Activated CD8-positive, alpha-beta memory T cell treated with anti-CD3 and anti-CD28 coated beads for 24 hours (primary cell): ENCODE data around the gene UCN3.

Source experiments
- DNase-seq: peaks from one replicate; pipeline ENCODE4 v3.0.0-alpha.2; 2020

Gene UCN3, protein sequence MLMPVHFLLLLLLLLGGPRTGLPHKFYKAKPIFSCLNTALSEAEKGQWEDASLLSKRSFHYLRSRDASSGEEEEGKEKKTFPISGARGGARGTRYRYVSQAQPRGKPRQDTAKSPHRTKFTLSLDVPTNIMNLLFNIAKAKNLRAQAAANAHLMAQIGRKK

GRCh38 chr10:5364890-5365338 is at the start of gene UCN3:
Gene UCN3, plus strand, starts transcription at chr10:5364966. Its CDS starts 8,755 bp downstream, at chr10:5373721.
- DNase-seq: no peak

GRCh38 chr10:5317547-5318107 is 47.1 kb upstream of the UCN3 start:
- peak; percentile 79 for DNase-seq

- no peak for DNase-seq
Observed at GRCh38 chr10:5318148-5318547, 46.6 kb upstream of the UCN3 start.

DNA sequence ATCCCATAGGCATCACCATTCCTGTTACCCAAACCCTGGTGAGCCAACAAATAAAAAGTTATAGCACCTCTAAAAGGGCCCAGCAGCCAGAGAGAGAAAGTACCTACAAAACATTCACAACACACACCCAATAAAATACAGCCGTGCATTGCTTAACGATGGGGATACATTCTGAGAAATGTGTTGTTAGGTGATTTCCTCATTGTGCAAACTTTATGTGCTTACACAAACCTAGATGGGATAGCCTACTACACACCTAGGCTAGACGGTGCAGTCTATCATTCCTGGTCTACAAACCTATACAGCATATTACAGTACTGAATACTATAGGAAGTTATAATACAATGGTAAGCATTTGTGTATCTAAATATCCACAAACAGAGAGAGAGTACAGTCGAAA is 44.9 kb upstream of the UCN3 start:
- DNase-seq: no peak

DNA sequence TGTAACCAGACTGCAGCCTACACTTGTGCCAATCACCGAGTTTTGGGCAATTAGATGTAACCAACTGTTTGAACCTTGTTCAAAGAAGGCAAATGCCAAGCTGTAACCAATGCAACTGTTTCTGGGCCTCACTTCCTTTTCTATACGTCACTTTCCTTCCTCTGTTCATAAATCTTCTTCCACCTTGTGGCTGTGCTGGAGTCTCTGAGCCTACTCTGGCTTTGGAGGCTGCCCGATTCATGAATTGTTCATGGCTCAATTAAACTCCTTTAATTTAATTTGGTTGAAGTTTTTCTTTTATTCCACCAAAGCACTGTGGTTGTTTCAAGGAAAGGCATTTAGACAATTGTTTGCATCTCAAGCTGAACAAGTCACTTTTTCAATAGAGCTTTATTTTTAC is 43.5 kb upstream of the UCN3 start:
- no peak for DNase-seq

- no peak for DNase-seq
Observed at GRCh38 chr10:5323446-5323845, 41.3 kb upstream of the UCN3 start.

- DNase-seq: no peak
Observed at GRCh38 chr10:5325076-5325475, 39.7 kb upstream of the UCN3 start.

- no peak for DNase-seq
Observed at GRCh38 chr10:5334196-5334880, 30.4 kb upstream of the UCN3 start.

- no peak for DNase-seq
Observed at GRCh38 chr10:5338010-5338409, 26.8 kb upstream of the UCN3 start.

DNA sequence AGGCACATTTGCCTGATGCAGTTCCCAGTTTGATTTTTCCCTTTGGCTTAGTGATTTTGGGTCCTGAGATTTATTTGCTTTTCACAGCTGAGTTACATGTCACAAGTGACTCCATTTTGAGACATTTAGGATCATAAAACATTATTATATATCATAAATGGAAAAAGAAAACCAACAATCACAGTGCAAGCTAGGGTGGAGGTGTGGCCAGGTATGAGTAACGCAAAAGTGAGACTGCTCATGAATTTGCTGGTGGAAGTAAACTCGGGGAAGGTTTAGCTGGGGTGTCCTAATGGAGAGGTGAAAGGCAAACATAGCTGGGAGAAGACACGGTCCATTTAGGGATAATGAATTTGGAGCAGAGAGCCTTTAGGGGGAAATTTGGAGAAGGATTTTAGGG is 21.7 kb upstream of the UCN3 start:
- no peak for DNase-seq

DNA sequence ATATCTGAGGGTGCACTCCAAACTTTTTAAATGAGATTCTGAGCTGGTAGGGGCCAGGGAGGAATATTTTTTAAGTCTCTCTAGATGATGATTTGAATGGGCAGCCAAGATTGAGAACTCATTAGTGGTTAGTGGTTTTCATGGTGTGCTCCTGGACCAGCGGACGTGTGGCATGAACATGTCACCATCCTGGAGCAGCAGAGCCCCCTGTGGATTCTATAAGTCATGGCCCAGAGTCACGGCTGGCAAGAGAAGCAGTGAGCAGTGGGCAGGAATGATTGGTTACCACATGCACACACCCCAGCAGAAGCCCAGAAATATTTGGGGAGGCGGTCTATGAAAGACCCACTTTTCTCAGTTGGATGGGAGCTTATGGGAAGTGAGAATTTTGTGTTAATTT is 21.2 kb upstream of the UCN3 start:
- no peak for DNase-seq

- DNase-seq: no peak
Observed at GRCh38 chr10:5343979-5344378, 20.8 kb upstream of the UCN3 start.

GRCh38 chr10:5344746-5345145 is 20.0 kb upstream of the UCN3 start:
- DNase-seq: no peak

DNA sequence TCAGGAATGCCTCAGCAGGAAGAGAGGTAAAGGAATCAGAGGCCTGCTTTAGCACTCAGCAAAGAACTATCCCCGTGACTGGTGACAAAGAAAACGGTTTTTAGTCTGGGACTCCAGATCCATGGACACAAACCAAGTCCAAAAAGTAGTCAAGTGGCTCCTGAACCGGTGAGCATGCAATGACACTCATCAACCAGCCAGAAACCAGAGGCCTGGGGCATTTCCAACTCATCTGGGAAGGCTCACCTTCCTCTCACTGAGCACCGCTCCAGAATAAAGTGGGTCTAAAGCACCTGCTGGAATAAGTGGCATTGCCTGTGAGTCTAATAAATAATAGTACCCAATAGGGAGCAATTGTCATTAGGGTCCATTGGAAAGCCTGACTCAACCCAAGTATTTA is 17.9 kb upstream of the UCN3 start:
- no peak for DNase-seq

- DNase-seq: no peak
Observed at GRCh38 chr10:5349362-5349761, 15.4 kb upstream of the UCN3 start.

- DNase-seq: no peak
Observed at GRCh38 chr10:5354068-5354467, 10.7 kb upstream of the UCN3 start.

- no peak for DNase-seq
Observed at GRCh38 chr10:5355594-5356301, 9.0 kb upstream of the UCN3 start.

- no peak for DNase-seq
Observed at GRCh38 chr10:5356302-5356763, 8.4 kb upstream of the UCN3 start.

DNA sequence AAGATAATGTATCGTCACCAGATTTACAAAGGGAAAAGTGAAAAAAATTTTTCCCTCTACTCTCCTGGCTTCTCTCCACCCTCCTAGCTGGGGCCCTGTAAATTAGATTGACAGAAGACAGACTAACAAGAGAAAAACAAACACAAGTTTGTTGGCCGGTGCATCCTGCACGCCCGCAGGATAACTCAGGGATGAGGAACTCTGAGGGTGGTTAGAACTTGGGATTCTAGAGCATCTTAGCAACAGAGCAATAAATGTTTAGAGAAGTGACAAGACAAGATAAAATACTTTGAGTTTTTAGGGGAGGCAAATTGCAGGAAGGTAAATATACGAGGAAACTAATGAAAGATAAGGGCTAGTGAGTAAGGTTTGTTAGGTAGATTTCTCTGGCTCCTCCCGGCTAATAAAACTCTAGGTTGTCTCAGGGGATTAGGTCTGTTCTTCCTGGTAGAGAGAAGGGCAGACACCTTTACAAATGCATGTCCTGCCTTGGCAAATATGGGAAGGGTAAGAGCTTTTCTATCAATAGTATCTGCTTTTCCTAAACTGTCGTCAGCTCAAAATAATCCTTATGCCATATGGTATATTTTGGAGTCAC is 4.3 kb upstream of the UCN3 start:
- DNase-seq: no peak

DNA sequence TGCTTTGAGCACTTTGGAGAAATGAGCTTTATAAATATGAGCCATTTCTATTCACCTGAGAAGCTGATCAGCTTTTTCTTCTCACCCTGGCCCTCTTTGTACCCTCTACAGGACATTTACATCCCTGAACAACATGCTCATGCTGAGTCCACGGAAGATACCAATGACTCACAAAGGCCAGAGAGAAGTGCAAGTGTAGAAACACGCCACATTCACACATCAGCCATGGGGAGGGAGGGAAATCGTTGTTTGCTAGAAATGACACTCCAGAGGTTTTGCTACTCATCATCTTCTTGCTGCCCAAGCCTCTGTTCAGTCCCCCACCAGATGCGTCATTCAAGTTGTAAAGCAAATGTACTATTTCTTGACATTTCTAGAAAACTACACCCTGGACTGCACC is 2.8 kb upstream of the UCN3 start:
- no peak for DNase-seq

DNA sequence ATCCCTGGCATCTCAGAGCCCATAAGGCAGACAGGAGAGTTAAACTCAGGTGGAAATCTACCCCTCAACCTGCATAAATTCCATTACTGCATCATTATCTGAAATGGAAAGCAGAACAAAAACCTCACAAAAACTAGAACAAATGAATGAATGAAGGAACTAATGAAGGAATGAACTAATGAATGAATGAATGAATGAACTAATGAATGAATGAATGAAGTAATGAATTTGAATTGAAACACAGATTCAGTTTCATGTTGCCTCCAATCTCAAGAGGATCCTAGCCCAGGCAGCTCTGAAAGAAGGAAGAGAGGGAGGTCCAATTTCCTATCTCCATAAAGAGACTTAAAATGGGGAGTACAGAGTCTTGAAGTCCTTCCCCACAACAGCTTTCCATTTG is 1.9 kb upstream of the UCN3 start:
- no peak for DNase-seq

GRCh38 chr10:5364374-5364773 is 392 bp upstream of the UCN3 start:
- no peak for DNase-seq

- DNase-seq: no peak
Observed at GRCh38 chr10:5365928-5366327, 1.2 kb downstream of the UCN3 start.
